NCI-H1694 (cell line): ENCODE results near the gene MAPK1.
"Not testable (repeated sequence)": the region's sequence is repeated elsewhere in the genome, so short reads cannot be mapped to it uniquely, and the experiment has no call there.

Experiments used
- DNase-seq: peaks from one replicate; lab custom pipeline; 2025; lab: John Stamatoyannopoulos, UW

Gene MAPK1

GRCh38 chr22:21818487-21819182 lies 48.8 kb downstream of the MAPK1 start:
- DNase-seq: no peak

GRCh38 chr22:21817497-21817853 lies 50.0 kb downstream of the MAPK1 start:
- not testable (repeated sequence) for DNase-seq

GRCh38 chr22:21816787-21817496 lies 50.5 kb downstream of the MAPK1 start:
- no peak for DNase-seq

DNA sequence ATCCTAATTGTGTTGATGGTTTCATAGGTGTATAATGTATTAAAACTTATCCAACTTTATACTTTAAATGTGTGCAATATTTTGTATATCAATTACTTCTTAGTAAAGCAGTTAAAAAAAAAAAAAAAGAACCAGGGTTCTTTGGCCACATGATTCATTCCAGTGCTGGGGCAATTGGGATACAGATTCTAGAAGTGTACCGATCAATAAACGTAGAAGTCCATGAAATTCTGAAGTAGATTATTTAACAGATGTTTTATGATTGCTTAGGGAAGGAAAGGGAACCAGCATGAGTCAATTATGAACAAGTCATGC lies 51.0 kb downstream of the MAPK1 start:
- no peak for DNase-seq

DNA sequence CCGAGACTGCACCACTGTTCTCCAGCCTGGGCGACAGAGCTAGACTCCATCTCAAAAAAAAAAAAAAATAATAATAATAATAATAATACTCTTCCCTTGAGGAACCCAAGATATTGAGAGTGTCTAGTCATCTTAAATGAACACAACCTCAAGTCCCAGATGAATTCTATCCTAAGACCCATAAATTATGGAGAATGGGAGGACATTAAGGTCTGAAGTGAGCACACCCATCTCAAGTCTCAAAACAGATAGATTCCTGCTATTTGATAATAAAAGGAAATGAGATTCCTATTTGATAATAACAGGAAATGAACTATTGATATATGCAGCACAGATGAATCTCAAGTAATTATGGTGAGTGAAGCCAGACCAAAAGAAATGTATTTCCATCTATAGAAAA lies 51.5 kb downstream of the MAPK1 start:
- no peak for DNase-seq

DNA sequence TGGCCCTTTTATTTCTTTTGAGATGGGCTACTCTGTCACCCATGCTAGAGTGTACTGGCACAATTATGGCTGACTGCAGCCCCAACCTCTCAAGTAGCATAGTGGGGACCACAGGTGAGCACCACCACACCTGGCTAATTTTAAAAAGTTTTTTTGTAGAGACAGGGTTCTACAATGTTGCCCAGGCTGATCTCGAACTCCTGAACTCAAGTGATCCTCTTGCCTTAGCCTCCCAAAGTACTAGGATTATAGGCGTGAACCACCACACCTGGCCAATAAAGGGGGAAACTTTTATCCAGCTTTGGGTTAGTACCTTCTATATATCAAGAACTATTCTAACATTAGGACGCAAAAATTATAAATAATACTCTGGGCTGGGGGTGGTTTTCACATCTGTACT lies 52.1 kb downstream of the MAPK1 start:
- DNase-seq: no peak

DNA sequence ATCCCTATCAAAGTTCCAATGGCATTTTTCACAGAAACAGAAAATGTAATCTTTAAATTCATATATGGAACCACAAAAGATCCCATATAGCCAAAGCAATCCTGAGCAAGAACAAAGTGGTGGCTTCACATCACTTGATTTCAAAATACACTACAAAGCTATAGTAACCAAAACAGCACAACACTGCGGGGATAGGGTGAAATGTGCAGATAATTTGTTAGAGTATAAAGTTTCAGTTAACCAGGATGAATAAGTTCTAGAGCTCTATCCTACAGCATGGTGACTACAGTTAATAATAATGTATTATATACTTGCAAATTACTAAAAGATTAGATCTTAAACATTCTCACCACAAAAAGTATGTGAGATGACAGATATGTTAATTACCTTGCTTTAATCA lies 55.5 kb downstream of the MAPK1 start:
- no peak for DNase-seq

DNA sequence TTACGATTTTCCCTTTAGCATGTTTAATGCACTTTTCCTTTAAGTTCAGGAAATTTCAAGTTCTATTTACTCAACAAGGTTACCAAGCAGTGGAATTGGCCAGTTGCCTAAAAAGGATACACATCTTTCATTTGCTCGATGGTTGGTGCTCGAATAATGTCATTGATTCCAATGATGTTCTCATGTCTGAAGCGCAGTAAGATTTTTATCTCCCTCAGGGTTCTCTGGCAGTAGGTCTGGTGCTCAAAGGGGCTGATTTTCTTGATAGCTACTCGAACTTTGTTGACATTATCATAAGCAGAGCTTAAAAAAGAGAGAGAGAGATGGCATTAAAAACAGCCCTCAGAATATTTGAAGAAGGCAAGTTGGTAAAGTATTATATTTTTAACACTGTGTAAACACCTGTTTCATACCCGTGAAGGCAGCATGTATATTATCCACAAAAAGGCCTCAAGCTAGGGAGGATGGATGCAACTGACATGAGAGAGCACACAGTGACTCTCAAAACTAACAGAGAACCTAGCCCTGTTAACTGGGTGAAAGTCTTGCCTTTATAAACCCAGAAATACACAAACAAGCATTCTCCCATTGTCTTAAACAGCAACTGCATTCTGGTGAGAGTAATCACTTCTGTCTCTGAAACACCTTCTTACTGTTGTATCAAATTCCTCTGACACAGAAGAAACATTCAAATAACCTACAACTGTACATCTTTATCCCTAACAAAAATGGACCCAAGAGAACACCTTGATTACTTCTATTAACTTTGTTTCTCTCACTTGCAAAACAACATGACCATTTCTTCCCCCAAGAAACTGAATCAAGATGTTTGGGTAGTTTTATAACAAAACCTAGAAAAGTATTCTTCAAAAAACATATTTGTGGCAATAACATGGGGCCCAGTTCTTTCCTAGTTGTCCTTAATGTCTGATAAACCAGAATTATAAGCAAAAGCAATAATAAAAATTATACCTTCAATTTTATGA lies 59.6 kb downstream of the MAPK1 start:
- no peak for DNase-seq

DNA sequence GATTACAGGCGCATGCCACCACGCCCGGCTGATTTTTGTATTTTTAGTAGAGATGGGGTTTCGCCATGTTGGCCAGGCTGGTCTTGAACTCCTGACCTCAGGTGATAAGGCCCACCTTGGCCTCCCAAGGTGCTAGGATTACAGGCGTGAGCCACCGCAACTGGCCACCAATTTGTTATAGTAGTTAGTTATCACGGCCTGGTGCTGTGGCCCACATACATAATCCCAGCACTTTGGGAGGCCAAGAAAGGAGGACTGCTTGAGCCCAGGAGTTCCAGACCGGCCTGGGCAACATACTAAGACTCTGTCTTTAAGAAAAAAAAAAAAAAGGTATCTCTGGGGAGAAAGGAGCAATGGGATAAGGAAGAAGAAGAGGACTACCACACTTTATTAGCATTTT lies 62.1 kb downstream of the MAPK1 start:
- not testable (repeated sequence) for DNase-seq

DNA sequence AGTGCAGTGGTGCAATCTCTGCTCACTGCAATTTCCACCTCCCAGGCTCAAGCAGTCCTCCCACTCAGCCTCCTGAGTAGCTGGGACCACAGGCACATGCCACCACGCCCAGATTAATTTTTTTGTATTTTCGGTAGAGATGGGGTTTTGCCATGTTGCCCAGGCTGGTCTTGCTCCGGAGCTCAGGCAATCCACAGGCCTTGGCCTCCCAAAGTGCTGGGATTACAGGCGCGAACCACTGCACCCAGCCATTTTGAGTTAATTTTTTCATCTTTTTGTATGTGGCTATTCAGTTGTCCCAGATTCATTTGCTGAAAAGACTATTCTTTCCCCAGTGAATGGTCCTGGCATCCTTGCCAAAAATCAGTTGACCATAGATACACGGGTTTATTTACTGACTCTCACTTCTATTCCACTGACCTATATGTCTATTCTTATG lies 63.6 kb downstream of the MAPK1 start:
- DNase-seq: no peak

- no peak for DNase-seq
These were observed 64.8 kb downstream of the MAPK1 start for GRCh38 chr22:21802673-21803072.

DNA sequence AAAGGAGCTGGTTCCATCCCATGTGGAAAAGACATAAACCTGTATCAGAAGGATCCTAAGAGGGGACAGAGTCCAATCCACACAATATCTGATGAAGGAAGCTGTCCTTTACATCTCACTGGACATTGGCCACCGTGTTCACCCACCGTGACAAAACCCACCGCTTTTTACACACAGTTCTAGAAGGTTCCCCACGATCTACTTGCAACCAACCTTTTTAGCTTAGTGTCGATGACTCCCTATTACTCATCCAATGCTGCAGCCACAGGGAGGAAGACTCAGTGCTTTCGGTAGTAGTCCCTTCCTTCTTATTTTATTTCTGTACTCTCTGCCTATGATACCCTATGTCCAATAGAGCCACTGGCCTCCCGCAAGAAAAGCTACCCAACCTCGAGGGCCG lies 65.4 kb downstream of the MAPK1 start:
- DNase-seq: no peak

- DNase-seq: not testable (repeated sequence)
These were observed 66.2 kb downstream of the MAPK1 start for GRCh38 chr22:21801304-21801644.

- DNase-seq: no peak
These were observed 66.7 kb downstream of the MAPK1 start for GRCh38 chr22:21800552-21801303.

DNA sequence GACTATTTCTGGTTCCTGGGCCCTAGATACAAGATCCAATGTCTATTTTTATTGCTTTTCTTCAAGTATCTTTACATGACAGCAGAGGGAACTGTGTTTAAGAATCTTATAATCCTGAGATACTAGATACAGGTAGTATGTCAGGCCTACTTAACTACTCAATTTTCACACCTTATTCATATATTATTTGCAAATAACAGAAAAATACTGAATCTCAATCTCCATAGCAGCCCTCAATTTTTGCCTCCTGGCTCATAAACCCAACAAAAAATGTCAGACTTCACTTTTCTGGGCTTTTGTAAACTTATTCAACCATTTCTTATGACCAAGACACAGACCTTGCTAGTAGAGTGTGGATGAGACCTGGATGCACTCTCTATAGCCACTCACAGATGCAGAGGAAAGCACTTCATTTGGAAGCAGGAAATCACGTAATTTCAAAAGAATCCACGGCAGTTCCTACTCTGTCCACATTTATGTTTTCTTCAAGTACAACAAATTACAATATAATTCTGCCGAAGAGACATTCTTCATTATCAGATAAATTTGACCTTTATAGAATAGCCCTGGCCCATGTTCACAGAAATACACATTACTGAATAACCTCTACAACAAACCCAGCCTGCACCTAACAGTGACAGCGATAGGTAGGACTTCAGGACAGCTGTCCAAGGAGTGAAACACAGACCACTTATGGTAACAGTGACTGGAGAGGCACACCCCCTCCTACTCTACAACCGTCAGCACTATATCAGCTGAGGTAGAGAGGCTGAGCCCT lies 69.8 kb downstream of the MAPK1 start:
- no peak for DNase-seq

GRCh38 chr22:21796863-21797262 lies 70.6 kb downstream of the MAPK1 start:
- DNase-seq: no peak

DNA sequence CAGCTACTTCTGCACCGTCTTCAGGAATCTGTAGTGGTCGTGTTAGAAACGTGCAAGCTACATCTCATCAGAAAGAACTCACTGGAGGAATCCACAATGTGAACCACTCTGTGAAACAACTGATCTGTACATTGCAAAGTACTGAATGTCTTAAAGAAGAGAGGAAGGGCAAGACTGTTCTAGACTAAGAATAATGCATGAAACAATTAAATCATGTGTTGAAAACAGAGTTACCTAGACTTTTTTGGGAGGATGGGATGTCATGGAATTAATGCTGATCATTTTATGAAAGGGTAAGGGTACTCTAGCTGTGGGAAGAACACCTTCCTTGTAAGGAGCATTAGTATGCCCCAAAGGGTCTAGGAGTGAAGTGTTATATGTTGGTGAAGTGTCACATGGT lies 71.2 kb downstream of the MAPK1 start:
- no peak for DNase-seq

GRCh38 chr22:21793716-21794115 lies 73.7 kb downstream of the MAPK1 start:
- DNase-seq: not testable (repeated sequence)

- no peak for DNase-seq
These were observed 75.5 kb downstream of the MAPK1 start for GRCh38 chr22:21791635-21792625.
